Mesenchymal stem cell (in vitro differentiated cells and primary cell): ENCODE measurements around the gene ZFHX3.

Source experiments
- DNase-seq: peaks from one replicate; pipeline ENCODE4 v3.0.0-alpha.2; 2013
- H2AFZ ChIP-seq: one replicate; pipeline ENCODE4 v1.6.1; 2013; ENCODE audit warnings: low read depth, mild to moderate bottlenecking, control low read depth, inconsistent platforms, low read length, moderate library complexity
- H2AK5ac ChIP-seq: 2 replicates; pipeline ENCODE4 v1.6.1; 2013; ENCODE audit warnings: low read length, moderate library complexity, mild to moderate bottlenecking, inconsistent platforms; ENCODE audit not compliant: severe bottlenecking
- H2BK120ac ChIP-seq: one replicate; pipeline ENCODE4 v1.6.1; 2013; ENCODE audit warnings: low read depth, mild to moderate bottlenecking, inconsistent platforms, low read length, moderate library complexity
- H2BK12ac ChIP-seq, 2 experiments: one replicate each; pipeline ENCODE4 v1.6.1; 2013; ENCODE audit warnings: inconsistent platforms in 2 of 2, low read length in 2 of 2, mild to moderate bottlenecking in 2 of 2, moderate library complexity in 2 of 2, control low read depth in 1 of 2
- H2BK15ac ChIP-seq: one replicate; pipeline ENCODE4 v1.6.1; 2013; ENCODE audit warnings: mild to moderate bottlenecking, low read depth, inconsistent platforms; ENCODE audit not compliant: poor library complexity, severe bottlenecking
- H2BK5ac ChIP-seq: 2 replicates; pipeline ENCODE4 v1.6.1; 2013; ENCODE audit warnings: low read depth, mild to moderate bottlenecking, low read length, control low read depth, inconsistent platforms; ENCODE audit not compliant: poor library complexity, severe bottlenecking
- H3K14ac ChIP-seq, 2 experiments: one replicate each; pipeline ENCODE4 v1.6.1; 2013; ENCODE audit warnings: inconsistent platforms in 2 of 2, low read length in 2 of 2, control low read depth in 1 of 2, mild to moderate bottlenecking in 1 of 2, moderate library complexity in 1 of 2
- H3K18ac ChIP-seq, 2 experiments: one replicate each; pipeline ENCODE4 v1.6.1; 2013; ENCODE audit warnings: inconsistent platforms in 2 of 2, low read length in 2 of 2, control low read depth in 1 of 2, low read depth in 1 of 2, mild to moderate bottlenecking in 1 of 2
- H3K23ac ChIP-seq, 2 experiments: one replicate each; pipeline ENCODE4 v1.6.1; 2013; ENCODE audit warnings: inconsistent platforms in 2 of 2, low read length in 2 of 2, mild to moderate bottlenecking in 2 of 2, moderate library complexity in 2 of 2, control low read depth in 1 of 2
- H3K27ac ChIP-seq: 2 replicates; pipeline ENCODE4 v1.5.1; 2013; ENCODE audit warnings: mild to moderate bottlenecking, moderate library complexity, low read length, control low read depth, inconsistent platforms; ENCODE audit not compliant: poor library complexity, severe bottlenecking
- H3K27me3 ChIP-seq, 2 experiments: 2 replicates each; pipeline versions ENCODE4 v1.6.1 to v1.7.0; 2013; ENCODE audit warnings: low read length in 2 of 2, mild to moderate bottlenecking in 2 of 2, moderate library complexity in 2 of 2, control low read depth in 1 of 2, inconsistent platforms in 1 of 2; ENCODE audit not compliant: control insufficient read depth in 1 of 2, insufficient read depth in 1 of 2
- H3K36me3 ChIP-seq, 2 experiments: 2 replicates each; pipeline versions ENCODE4 v1.6.1 to v1.7.0; 2013; ENCODE audit warnings: low read length in 2 of 2, control low read depth in 1 of 2, inconsistent platforms in 1 of 2, low read depth in 1 of 2, mild to moderate bottlenecking in 1 of 2; ENCODE audit not compliant: insufficient read depth in 2 of 2, control insufficient read depth in 1 of 2
- H3K4ac ChIP-seq, 2 experiments: one replicate each; pipeline ENCODE4 v1.6.1; 2013; ENCODE audit warnings: inconsistent platforms in 2 of 2, low read length in 2 of 2, mild to moderate bottlenecking in 2 of 2, moderate library complexity in 2 of 2, control low read depth in 1 of 2, low read depth in 1 of 2
- H3K4me1 ChIP-seq: 2 replicates; pipeline ENCODE4 v1.6.1; 2013; ENCODE audit warnings: low read depth, low read length, control low read depth; ENCODE audit not compliant: control insufficient read depth, insufficient read depth
- H3K4me2 ChIP-seq: 2 replicates; pipeline ENCODE4 v1.6.1; 2013; ENCODE audit warnings: low read length, mild to moderate bottlenecking, inconsistent platforms; ENCODE audit not compliant: poor library complexity, severe bottlenecking
- H3K4me3 ChIP-seq, 2 experiments: 2 replicates each; pipeline versions ENCODE4 v1.5.1 to v1.7.0; 2013; ENCODE audit warnings: low read length in 2 of 2, mild to moderate bottlenecking in 2 of 2, control low read depth in 1 of 2, low read depth in 1 of 2; ENCODE audit not compliant: insufficient read depth in 1 of 2
- H3K79me1 ChIP-seq: replicated peaks from 2 replicates; pipeline ENCODE4 v1.6.1; 2013; ENCODE audit warnings: mild to moderate bottlenecking, control low read depth, low read length, inconsistent platforms; ENCODE audit not compliant: poor library complexity, severe bottlenecking
- H3K9ac ChIP-seq: 2 replicates; pipeline ENCODE4 v1.7.0; 2013; ENCODE audit warnings: mild to moderate bottlenecking, low read length, moderate library complexity
- H3K9me3 ChIP-seq: 2 replicates; pipeline ENCODE4 v1.7.0; 2013; ENCODE audit warnings: mild to moderate bottlenecking, low read length; ENCODE audit not compliant: control insufficient read depth
- H4K8ac ChIP-seq: one replicate; pipeline ENCODE4 v1.6.1; 2013; ENCODE audit warnings: inconsistent platforms, mild to moderate bottlenecking, low read length, moderate library complexity
- H4K91ac ChIP-seq: one replicate; pipeline ENCODE4 v1.6.1; 2013; ENCODE audit warnings: mild to moderate bottlenecking, low read length, inconsistent platforms
- WGBS: methylation state at CpG from one replicate; pipeline ENCODE4 v1.1.7; 2013; ENCODE audit warnings: mixed read lengths; 5-methylcytosine and 5-hydroxymethylcytosine counted together

ZFHX3 gene

GRCh38 chr16:72859581-72859980, 188.3 kb downstream of the ZFHX3 start:
- no peak overlapping the region for H3K14ac ChIP-seq
- peaks cover 13% of the 10 kb centered on the region for H3K79me1 ChIP-seq
- no peak overlapping the region for H2BK5ac ChIP-seq
- no peak for DNase-seq
- no peak overlapping the region for H2BK15ac ChIP-seq
- 95% methylated on average over 6 of the region's 6 CpGs for WGBS
- H3K4me1 ChIP-seq, result peaks cover 1% of the 10 kb centered on the region
- no peak overlapping the region for H2AK5ac ChIP-seq
- no peak overlapping the region for H3K9ac ChIP-seq
- H2BK12ac ChIP-seq, result no peak overlapping the region
- no peak overlapping the region for H3K23ac ChIP-seq
- H4K8ac ChIP-seq, result no peak overlapping the region
- no peaks in the 10 kb centered on the region for H3K27me3 ChIP-seq
- H3K4me3 ChIP-seq, result no peak overlapping the region
- no peak overlapping the region for H3K4ac ChIP-seq
- no peaks in the 10 kb centered on the region for H3K36me3 ChIP-seq
- H3K4me2 ChIP-seq, result peak overlapping the region; percentile 64
- H3K27ac ChIP-seq, result no peak overlapping the region
- H2AFZ ChIP-seq, result no peak overlapping the region
- no peak overlapping the region for H4K91ac ChIP-seq
- H2BK120ac ChIP-seq, result no peak overlapping the region
- H3K18ac ChIP-seq, result no peak overlapping the region
- H3K9me3 ChIP-seq, result no peaks in the 10 kb centered on the region

GRCh38 chr16:72858665-72859493, 189.0 kb downstream of the ZFHX3 start:
- 65% methylated on average over 18 of the region's 21 CpGs for WGBS
- peak overlapping the region in 1 of 2 experiments; percentile 53 for H3K14ac ChIP-seq
- H3K18ac ChIP-seq, result peak overlapping the region; percentile 25 to 90
- no peak overlapping the region for H2BK15ac ChIP-seq
- H2BK120ac ChIP-seq, result no peak overlapping the region
- peak overlapping the region; percentile 18 for H4K91ac ChIP-seq
- peak overlapping the region; percentile 53 for H3K9ac ChIP-seq
- H2AFZ ChIP-seq, result no peak overlapping the region
- H3K9me3 ChIP-seq, result no peaks in the 10 kb centered on the region
- peak overlapping the region; percentile 38 for H4K8ac ChIP-seq
- H3K23ac ChIP-seq, result peak overlapping the region in 1 of 2 experiments; percentile 34
- H3K4me3 ChIP-seq, result peak overlapping the region; percentile 15 to 23
- H3K4me1 ChIP-seq, result peaks cover 1% of the 10 kb centered on the region
- H3K27ac ChIP-seq, result no peak overlapping the region
- DNase-seq, result peak; percentile 67
- no peaks in the 10 kb centered on the region for H3K36me3 ChIP-seq
- peak overlapping the region in 1 of 2 experiments; percentile 37 for H2BK12ac ChIP-seq
- no peak overlapping the region for H2AK5ac ChIP-seq
- H3K4ac ChIP-seq, result peak overlapping the region in 1 of 2 experiments; percentile 32
- peaks cover 16% of the 10 kb centered on the region for H3K79me1 ChIP-seq
- H3K4me2 ChIP-seq, result no peak overlapping the region
- no peak overlapping the region for H2BK5ac ChIP-seq
- H3K27me3 ChIP-seq, result no peaks in the 10 kb centered on the region

- H3K4ac ChIP-seq, result no peak overlapping the region
- H3K9ac ChIP-seq, result peak overlapping the region; percentile 53
- H4K8ac ChIP-seq, result no peak overlapping the region
- peaks cover 1% of the 10 kb centered on the region for H3K4me1 ChIP-seq
- no peak overlapping the region for H2BK120ac ChIP-seq
- no peak overlapping the region for H3K4me2 ChIP-seq
- peak overlapping the region; percentile 18 for H4K91ac ChIP-seq
- 94% methylated on average over 12 of the region's 14 CpGs for WGBS
- no peak overlapping the region for H3K27ac ChIP-seq
- H3K18ac ChIP-seq, result peak overlapping the region in 1 of 2 experiments; percentile 90
- DNase-seq, result no peak
- H2BK15ac ChIP-seq, result no peak overlapping the region
- peak overlapping the region in 1 of 2 experiments; percentile 23 for H3K4me3 ChIP-seq
- no peaks in the 10 kb centered on the region for H3K9me3 ChIP-seq
- no peak overlapping the region for H2AK5ac ChIP-seq
- peak overlapping the region in 1 of 2 experiments; percentile 37 for H2BK12ac ChIP-seq
- H3K27me3 ChIP-seq, result no peaks in the 10 kb centered on the region
- peaks cover 16% of the 10 kb centered on the region for H3K79me1 ChIP-seq
- H3K23ac ChIP-seq, result peak overlapping the region in 1 of 2 experiments; percentile 34
- no peaks in the 10 kb centered on the region for H3K36me3 ChIP-seq
- peak overlapping the region in 1 of 2 experiments; percentile 53 for H3K14ac ChIP-seq
- H2AFZ ChIP-seq, result no peak overlapping the region
- H2BK5ac ChIP-seq, result no peak overlapping the region
These were observed 189.9 kb downstream of the ZFHX3 start for GRCh38 chr16:72857834-72858664.

GRCh38 chr16:72856797-72857196, 191.1 kb downstream of the ZFHX3 start:
- no peak overlapping the region for H3K9ac ChIP-seq
- peaks cover 13% of the 10 kb centered on the region for H3K79me1 ChIP-seq
- no peak overlapping the region for H2AFZ ChIP-seq

More at GRCh38 chr16:72856797-72857196, 191.1 kb downstream of the ZFHX3 start:
- no peaks in the 10 kb centered on the region for H3K27me3 ChIP-seq
- H2BK5ac ChIP-seq, result no peak overlapping the region
- no peak overlapping the region for H4K8ac ChIP-seq
- no peak for DNase-seq
- H3K4me3 ChIP-seq, result no peak overlapping the region
- no peak overlapping the region for H3K27ac ChIP-seq
- no peak overlapping the region for H2AK5ac ChIP-seq
- no peaks in the 10 kb centered on the region for H3K9me3 ChIP-seq
- no peak overlapping the region for H3K4me2 ChIP-seq
- H2BK120ac ChIP-seq, result no peak overlapping the region
- no peak overlapping the region for H3K4ac ChIP-seq
- no peak overlapping the region for H3K18ac ChIP-seq
- no peak overlapping the region for H4K91ac ChIP-seq
- H3K23ac ChIP-seq, result no peak overlapping the region
- no peak overlapping the region for H3K14ac ChIP-seq
- no peak overlapping the region for H2BK15ac ChIP-seq
- 58% methylated on average over 1 of the region's 1 CpG for WGBS
- H3K4me1 ChIP-seq, result peaks cover 1% of the 10 kb centered on the region
- no peak overlapping the region for H2BK12ac ChIP-seq
- H3K36me3 ChIP-seq, result no peaks in the 10 kb centered on the region
